Gastrocnemius medialis (tissue), 4 donors: ENCODE results near the gene ESAM. TPM values are rescaled to one million over a fixed set of nuclear protein-coding genes. Genes with fewer than 3 reads are reported as not detected.
A peak's percentile ranks its signal among the peaks of the same experiment; 100 is the strongest.

Experiments used
- ATAC-seq, 2 donors: fragments of 150-250 bp; one replicate each; pipeline ENCODE4 v1.9.1; 2016
- DNase-seq, 2 donors: peaks; one replicate each; pipeline ENCODE4 v3.0.0-alpha.2; 2019
- H3K27ac ChIP-seq, 4 donors: fragments of 200-600 bp; sonication (generic); 1 replicate in 1 of 4; 2 replicates in 3 of 4; pipeline ENCODE4 v1.5.1; 2016 to 2018; ENCODE audit warnings: mild to moderate bottlenecking in 2 of 4, moderate library complexity in 1 of 4
- H3K27me3 ChIP-seq, 3 donors: fragments of 200-600 bp; sonication (generic) in 2 of 3; 1 replicate in 1 of 3; 2 replicates in 2 of 3; pipeline versions ENCODE4 v1.5.1 to v1.6.0; 2016 to 2019; ENCODE audit warnings: mild to moderate bottlenecking in 1 of 3, moderate library complexity in 1 of 3
- H3K36me3 ChIP-seq, 2 donors: fragments of 200-600 bp; sonication (generic) in 1 of 2; one replicate each; pipeline ENCODE4 v1.5.1; 2017 to 2018
- H3K4me1 ChIP-seq, 2 donors: fragments of 200-600 bp; sonication (generic) in 1 of 2; one replicate each; pipeline ENCODE4 v1.5.1; 2016 to 2017; ENCODE audit warnings: mild to moderate bottlenecking in 2 of 2
- H3K4me3 ChIP-seq, 4 donors: fragments of 200-600 bp; sonication (generic) in 3 of 4; 1 replicate in 1 of 4; 2 replicates in 3 of 4; pipeline ENCODE4 v1.5.1; 2016 to 2019; ENCODE audit warnings: mild to moderate bottlenecking in 2 of 4
- H3K9me3 ChIP-seq, 3 donors: fragments of 200-600 bp; sonication (generic) in 2 of 3; 1 replicate in 1 of 3; 2 replicates in 2 of 3; pipeline ENCODE4 v1.5.1; 2016 to 2019
- CTCF ChIP-seq, 5 experiments: fragments of 450-650 bp in 3 of 5; fragments of 200-600 bp in 2 of 5; sonication (generic) in 2 of 5; IDR thresholded peaks in 4 of 5; conservative IDR thresholded peaks in 1 of 5; 1 replicate in 4 of 5; 2 replicates in 1 of 5; pipeline ENCODE4 v1.5.1; 2016 to 2019; ENCODE audit warnings: antibody characterized with exemption in 5 of 5, mild to moderate bottlenecking in 3 of 5, moderate library complexity in 3 of 5
- POLR2A ChIP-seq, 2 donors: fragments of 450-650 bp; IDR thresholded peaks; one replicate each; pipeline ENCODE4 v1.6.1; 2017; ENCODE audit warnings: antibody characterized with exemption in 2 of 2, mild to moderate bottlenecking in 2 of 2, moderate library complexity in 2 of 2
- in situ Hi-C, 4 donors: fragments of 200-750 bp; cut with MboI; loops; one replicate each; pipeline versions ENCODE4 v1.15.0 to v1.8.0; 2017; ENCODE audit warnings: low sequenced_read_pairs in 4 of 4
- intact Hi-C: fragments of 100-400 bp; cut with DNase I; formaldehyde crosslinking; loops from one replicate; pipeline ENCODE4 v1.15.1; 2023; ENCODE audit warnings: low total_unique reads
- total RNA-seq, 4 donors: library from RNA; depleted of rRNA; stranded (reverse); fragments of >200 nt; gene quantifications; one replicate each; pipeline versions ENCODE4 v1.1.0 to v1.2.3, GENCODE V29; 2016

Gene ESAM
- total RNA-seq, 4 donors from 2014 or later, result 20.0 to 30.1 (median 27.5) TPM

GRCh38 chr11:124718801-124719200 is 43.3 kb downstream of the ESAM start:
- H3K9me3 ChIP-seq, result no peaks in the 10 kb centered on the region
- no peak for TF ChIP-seq POLR2A (IDR thresholded peaks at IDR 0.05)
- no peak for TF ChIP-seq CTCF (IDR thresholded peaks at IDR 0.05 in 4 of 5, conservative IDR thresholded peaks at IDR 0.05 in 1 of 5)
- H3K27me3 ChIP-seq, result peaks cover 11 to 36% (median 18%) of the 10 kb centered on the region in 3 donors
- no peak overlapping the region for H3K4me3 ChIP-seq
- H3K36me3 ChIP-seq, result no peaks in the 10 kb centered on the region
- peaks cover 5 to 10% of the 10 kb centered on the region in 2 donors for H3K4me1 ChIP-seq
- ATAC-seq, result no peak
- no peak overlapping the region for H3K27ac ChIP-seq
- in situ Hi-C loops, result no loop called here
- DNase-seq, result no peak
- intact Hi-C loops, result no loop called here

- H3K4me1 ChIP-seq, result peaks cover 5 to 10% of the 10 kb centered on the region in 2 donors
- DNase-seq (no peak), ATAC-seq (no peak)
- H3K27ac ChIP-seq, result peak overlapping the region in 3 of 4 donors; percentile 36 to 67 (median 49)
- intact Hi-C loops (no loop called here), in situ Hi-C loops (no loop called here)
- no peaks in the 10 kb centered on the region for H3K36me3 ChIP-seq
- no peaks in the 10 kb centered on the region for H3K9me3 ChIP-seq
- H3K4me3 ChIP-seq, result peak overlapping the region; percentile 47 to 68 (median 49)
- TF ChIP-seq POLR2A (IDR thresholded peaks at IDR 0.05) (no peak), CTCF (IDR thresholded peaks at IDR 0.05 in 4 of 5, conservative IDR thresholded peaks at IDR 0.05 in 1 of 5) (no peak)
- peaks cover 11 to 36% (median 17%) of the 10 kb centered on the region in 3 donors for H3K27me3 ChIP-seq
These were observed 44.1 kb downstream of the ESAM start for GRCh38 chr11:124717786-124718651.

- DNase-seq (no peak), ATAC-seq (no peak)
- Histone ChIP-seq H3K4me3 (peak overlapping the region; percentile 47 to 68 (median 49)), H3K4me1 (peaks cover 5 to 10% of the 10 kb centered on the region in 2 donors), H3K27ac (peak overlapping the region in 3 of 4 donors; percentile 36 to 67 (median 49)), H3K36me3 (no peaks in the 10 kb centered on the region), H3K27me3 (peaks cover 11 to 36% (median 17%) of the 10 kb centered on the region in 3 donors), H3K9me3 (no peaks in the 10 kb centered on the region)
- in situ Hi-C loops, result no loop called here
- TF ChIP-seq POLR2A (IDR thresholded peaks at IDR 0.05), result no peak
- no peak for TF ChIP-seq CTCF (IDR thresholded peaks at IDR 0.05 in 4 of 5, conservative IDR thresholded peaks at IDR 0.05 in 1 of 5)
- intact Hi-C loops, result no loop called here
These were observed 44.7 kb downstream of the ESAM start for GRCh38 chr11:124717421-124717785.

- DNase-seq, result no peak
- in situ Hi-C loops, result no loop called here
- Histone ChIP-seq H3K27me3 (peaks cover 11 to 33% (median 17%) of the 10 kb centered on the region in 3 donors), H3K4me3 (no peak overlapping the region), H3K9me3 (no peaks in the 10 kb centered on the region), H3K36me3 (no peaks in the 10 kb centered on the region), H3K4me1 (peaks cover 5 to 10% of the 10 kb centered on the region in 2 donors), H3K27ac (no peak overlapping the region)
- no peak for ATAC-seq
- intact Hi-C loops, result no loop called here
- TF ChIP-seq POLR2A (IDR thresholded peaks at IDR 0.05), result no peak
- TF ChIP-seq CTCF (IDR thresholded peaks at IDR 0.05 in 4 of 5, conservative IDR thresholded peaks at IDR 0.05 in 1 of 5), result no peak
These were observed 45.5 kb downstream of the ESAM start for GRCh38 chr11:124716591-124716990.
